ENCODE measurements around the gene FAM76A. TPM values are rescaled to one million over a fixed set of nuclear protein-coding genes. Genes with fewer than 3 reads are reported as not detected.

The FAM76A gene
- total RNA-seq, 2 donors from 2014 or later = 5.4 to 7.6 TPM

DNA sequence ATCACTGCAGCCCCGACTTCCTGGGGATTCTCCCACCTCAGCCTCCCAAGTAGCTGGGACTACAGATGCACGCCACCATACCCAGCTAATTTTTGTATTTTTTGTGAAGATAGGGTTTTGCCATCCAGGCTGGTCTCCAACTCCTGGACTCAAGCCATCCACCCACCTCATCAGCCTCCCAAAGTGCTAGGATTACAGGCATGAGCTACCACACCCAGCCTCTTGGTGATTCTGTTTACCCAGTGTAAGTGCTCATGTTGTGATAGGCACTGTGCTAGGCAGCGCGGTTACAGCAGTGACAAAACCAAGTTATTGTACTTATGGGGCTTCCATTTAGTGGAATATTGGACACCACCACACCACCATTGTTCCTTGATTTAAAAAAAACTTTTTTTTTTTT is 37.6 kb downstream of the FAM76A start:
- DNase-seq (no peak), ATAC-seq (no peak)
- H3K27me3 ChIP-seq = no peaks in the 10 kb centered on the region
- intact Hi-C loops (cut with DNase I) = no loop called here
- H3K9me3 ChIP-seq = no peaks in the 10 kb centered on the region
- no peaks in the 10 kb centered on the region for H3K4me1 ChIP-seq
- TF ChIP-seq, protein P1, sequence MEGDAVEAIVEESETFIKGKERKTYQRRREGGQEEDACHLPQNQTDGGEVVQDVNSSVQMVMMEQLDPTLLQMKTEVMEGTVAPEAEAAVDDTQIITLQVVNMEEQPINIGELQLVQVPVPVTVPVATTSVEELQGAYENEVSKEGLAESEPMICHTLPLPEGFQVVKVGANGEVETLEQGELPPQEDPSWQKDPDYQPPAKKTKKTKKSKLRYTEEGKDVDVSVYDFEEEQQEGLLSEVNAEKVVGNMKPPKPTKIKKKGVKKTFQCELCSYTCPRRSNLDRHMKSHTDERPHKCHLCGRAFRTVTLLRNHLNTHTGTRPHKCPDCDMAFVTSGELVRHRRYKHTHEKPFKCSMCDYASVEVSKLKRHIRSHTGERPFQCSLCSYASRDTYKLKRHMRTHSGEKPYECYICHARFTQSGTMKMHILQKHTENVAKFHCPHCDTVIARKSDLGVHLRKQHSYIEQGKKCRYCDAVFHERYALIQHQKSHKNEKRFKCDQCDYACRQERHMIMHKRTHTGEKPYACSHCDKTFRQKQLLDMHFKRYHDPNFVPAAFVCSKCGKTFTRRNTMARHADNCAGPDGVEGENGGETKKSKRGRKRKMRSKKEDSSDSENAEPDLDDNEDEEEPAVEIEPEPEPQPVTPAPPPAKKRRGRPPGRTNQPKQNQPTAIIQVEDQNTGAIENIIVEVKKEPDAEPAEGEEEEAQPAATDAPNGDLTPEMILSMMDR (IDR thresholded peaks at IDR 0.05) = no peak
- no peak for TF ChIP-seq POLR2A (IDR thresholded peaks at IDR 0.05)
- H3K36me3 ChIP-seq (replicated peaks in 1 of 2; ENCODE audit: insufficient read depth in 1 of 2, low read depth in 2 of 2) = no peaks in the 10 kb centered on the region
- H3K27ac ChIP-seq = no peak overlapping the region
- no peak overlapping the region for H3K4me3 ChIP-seq
- WGBS, 2 donors = 86 to 96% methylated on average over 4 of the region's 4 CpGs

DNA sequence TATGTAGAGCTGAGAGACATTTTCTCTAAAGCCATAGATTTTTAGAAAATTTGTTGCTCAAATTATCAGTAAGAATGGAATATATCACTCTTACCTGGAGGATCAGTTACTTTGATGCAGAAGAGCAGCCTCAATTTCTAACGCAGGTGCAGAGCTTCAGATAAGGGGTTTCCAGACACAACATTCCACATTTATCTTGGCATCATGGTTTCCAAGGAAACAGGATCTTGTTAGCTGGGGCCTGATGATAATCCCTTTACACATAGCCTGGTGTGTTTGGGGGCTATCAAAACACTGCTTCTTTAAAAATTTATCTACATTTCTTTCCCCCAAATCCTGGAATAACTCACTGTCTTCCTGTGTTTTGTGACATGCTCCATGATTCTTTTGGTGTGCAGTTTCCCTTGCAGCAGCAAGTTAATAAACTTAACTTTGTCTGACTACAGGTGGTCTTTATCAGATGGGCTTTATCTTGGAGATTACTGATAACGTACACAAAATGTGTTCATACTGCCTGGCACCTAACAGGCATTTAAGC is 44.6 kb downstream of the FAM76A start:
- DNase-seq (no peak), ATAC-seq (no peak)
- WGBS, 2 donors = 28 to 30% methylated on average over 2 of the region's 2 CpGs
- peaks cover 11% of the 10 kb centered on the region for H3K4me1 ChIP-seq
- intact Hi-C loops (cut with DNase I) = no loop called here
- H3K4me3 ChIP-seq = no peak overlapping the region
- no peaks in the 10 kb centered on the region for H3K27me3 ChIP-seq
- H3K9me3 ChIP-seq = no peaks in the 10 kb centered on the region
- no peak overlapping the region for H3K27ac ChIP-seq
- no peaks in the 10 kb centered on the region for H3K36me3 ChIP-seq (replicated peaks in 1 of 2; ENCODE audit: insufficient read depth in 1 of 2, low read depth in 2 of 2)
- no peak for TF ChIP-seq POLR2A (IDR thresholded peaks at IDR 0.05)
- TF ChIP-seq, protein P1 (IDR thresholded peaks at IDR 0.05) = no peak

DNA sequence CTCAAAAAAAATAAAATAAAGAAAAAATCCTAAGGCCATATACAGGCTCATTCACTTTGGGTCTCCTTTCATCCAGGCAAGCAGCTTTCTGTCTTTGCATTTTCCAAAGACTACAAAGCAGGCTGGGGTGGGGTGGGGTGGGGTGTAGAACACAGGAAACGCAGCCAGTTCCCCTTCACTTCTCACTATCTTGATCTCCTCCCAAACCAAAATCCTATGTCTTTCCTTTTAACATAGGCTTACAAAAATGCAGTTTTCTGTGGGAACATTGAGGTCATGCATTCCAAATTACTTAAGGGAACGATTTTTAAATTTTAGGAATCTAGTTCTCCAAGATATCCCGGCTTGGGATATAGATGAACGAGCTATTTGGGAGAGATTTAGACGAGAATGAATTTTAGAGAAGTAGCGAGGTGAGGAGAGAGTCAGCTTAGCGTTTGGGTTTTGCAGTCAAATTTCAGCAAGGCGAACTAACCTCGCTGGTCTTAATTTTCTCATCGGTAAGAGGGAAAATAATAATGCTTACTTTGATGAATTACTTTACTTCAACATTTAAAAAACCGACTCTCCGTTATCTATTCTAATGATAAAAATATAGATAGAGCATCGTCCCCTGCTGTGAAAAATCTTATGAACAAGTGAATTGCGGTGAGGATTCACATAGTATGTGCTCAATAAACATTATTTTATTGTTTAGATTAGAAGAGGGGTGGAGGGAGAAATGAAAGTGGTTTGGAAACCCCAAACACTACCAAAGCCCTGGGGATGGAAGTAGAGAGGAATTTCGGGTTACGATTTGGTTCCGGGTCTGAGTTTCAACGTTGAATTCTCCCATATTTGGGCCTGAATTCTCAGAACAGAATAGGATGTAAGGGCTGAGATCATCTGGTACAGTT is 46.5 kb downstream of the FAM76A start:
- Histone ChIP-seq H3K36me3 (replicated peaks in 1 of 2; ENCODE audit: insufficient read depth in 1 of 2, low read depth in 2 of 2) (no peaks in the 10 kb centered on the region), H3K9me3 (no peaks in the 10 kb centered on the region), H3K4me3 (peak overlapping the region in 1 of 2 donors; percentile 6), H3K27ac (peak overlapping the region; percentile 34 to 94 (median 78)), H3K4me1 (peaks cover 11% of the 10 kb centered on the region), H3K27me3 (no peaks in the 10 kb centered on the region)
- TF ChIP-seq, protein P1 (IDR thresholded peaks at IDR 0.05) = no peak
- TF ChIP-seq POLR2A (IDR thresholded peaks at IDR 0.05) = no peak
- DNase-seq = no peak
- ATAC-seq = no peak
- intact Hi-C loops (cut with DNase I) = no loop called here
- 15 to 21% methylated on average over 18 of the region's 18 CpGs for WGBS, 2 donors

DNA sequence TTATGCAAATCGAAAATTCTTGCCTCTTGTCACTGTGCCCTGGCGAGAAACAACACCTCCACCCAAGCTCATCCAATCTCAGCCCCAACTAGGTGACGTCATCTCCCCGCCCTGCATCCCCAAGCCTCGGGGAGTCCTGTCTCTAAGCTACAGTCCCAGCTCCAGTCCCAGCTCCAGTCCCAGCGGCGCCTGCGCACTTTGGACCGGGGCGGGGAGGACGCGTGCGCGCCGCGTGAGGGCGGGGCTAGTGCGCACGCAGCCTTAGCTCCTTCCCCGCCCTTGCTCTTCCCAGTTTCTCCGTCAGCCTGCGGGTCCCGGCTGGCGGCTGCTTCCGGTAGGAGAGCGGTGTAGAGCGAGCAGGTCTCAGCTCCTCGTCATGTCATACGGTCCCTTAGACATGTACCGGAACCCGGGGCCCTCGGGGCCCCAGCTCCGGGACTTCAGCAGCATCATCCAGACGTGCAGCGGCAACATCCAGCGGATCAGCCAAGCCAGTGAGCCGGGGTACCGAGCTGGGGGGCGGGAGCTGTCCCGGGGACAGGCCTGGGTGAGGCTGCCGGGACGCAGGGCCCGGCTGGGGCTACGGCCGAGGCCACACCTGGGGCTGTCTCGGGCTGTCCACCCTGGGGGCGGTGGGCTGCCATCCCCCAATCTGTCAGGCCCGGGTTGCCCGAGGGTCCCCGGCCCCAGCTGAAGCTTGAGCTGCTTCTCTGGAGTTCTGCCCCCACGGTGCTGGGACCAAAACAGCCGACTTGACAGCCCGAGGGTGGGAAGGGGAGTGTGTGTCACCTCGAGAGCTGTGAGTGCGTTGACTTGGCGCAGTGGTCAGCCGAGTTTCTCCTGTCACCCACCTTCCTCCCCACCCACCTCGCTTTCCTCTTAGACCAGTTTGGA is 47.4 kb downstream of the FAM76A start, which contains the start of gene STX12:
STX12 (plus strand) TSS at position 288 of the 894 bp plus-strand sequence; CDS start at position 377, 89 bp downstream.
- ATAC-seq (peak; percentile 99), DNase-seq (peak; percentile 97 to 99 (median 98))
- Histone ChIP-seq H3K27me3 (no peaks in the 10 kb centered on the region), H3K4me3 (peak within 1 kb of the TSS; percentile 47 to 52), H3K27ac (peak within 1 kb of the TSS; percentile 65 to 94 (median 86)), H3K4me1 (peaks cover 11% of the 10 kb centered on the region), H3K9me3 (no peaks in the 10 kb centered on the region), H3K36me3 (replicated peaks in 1 of 2; ENCODE audit: insufficient read depth in 1 of 2, low read depth in 2 of 2) (no peaks in the 10 kb centered on the region)
- intact Hi-C loops (cut with DNase I) = no loop called here
- TF ChIP-seq POLR2A (IDR thresholded peaks at IDR 0.05) = peak; percentile 83 to 94 (median 93)
- TF ChIP-seq, protein P1 (IDR thresholded peaks at IDR 0.05) = peak in 1 of 7 experiments; percentile 2
- 0% methylated on average over 7 to 53 of the region's 58 CpGs for WGBS, 2 donors
